Liver (tissue), 3 donors: ENCODE results near the gene ATP10A.

Experiments used
- CTCF ChIP-seq: fragments of 150-350 bp; IDR thresholded peaks from 2 replicates; pipeline ENCODE4 v1.5.1; 2017; ENCODE audit warnings: improper control_type of control experiment, low read depth, low read length; ENCODE audit not compliant: missing input control
- EGR1 ChIP-seq, 2 donors: IDR thresholded peaks; 2 replicates each; pipeline ENCODE4 v1.6.1; 2016 to 2018; ENCODE audit warnings: antibody characterized with exemption in 2 of 2, low read depth in 2 of 2
- FOXA1 ChIP-seq: IDR thresholded peaks from 2 replicates; pipeline ENCODE4 v1.6.1; 2016; ENCODE audit warnings: antibody characterized with exemption
- HNF4G ChIP-seq: IDR thresholded peaks from 2 replicates; pipeline ENCODE4 v1.6.1; 2016; ENCODE audit warnings: antibody characterized with exemption
- RAD21 ChIP-seq, 2 donors: IDR thresholded peaks; 2 replicates each; pipeline ENCODE4 v1.6.1; 2016; ENCODE audit warnings: antibody characterized with exemption in 2 of 2, mild to moderate bottlenecking in 2 of 2
- RXRA ChIP-seq, 2 donors: IDR thresholded peaks; 2 replicates each; pipeline ENCODE4 v1.6.1; 2017 to 2018; ENCODE audit warnings: antibody characterized with exemption in 2 of 2, mild to moderate bottlenecking in 1 of 2
- SP1 ChIP-seq: IDR thresholded peaks from 2 replicates; pipeline ENCODE4 v1.6.1; 2018; ENCODE audit warnings: antibody characterized with exemption, mild to moderate bottlenecking
- TAF1 ChIP-seq: conservative IDR thresholded peaks from 2 replicates; pipeline ENCODE4 v1.6.1; 2016; ENCODE audit warnings: antibody characterized with exemption, mild to moderate bottlenecking
- YY1 ChIP-seq: IDR thresholded peaks from 2 replicates; pipeline ENCODE4 v1.6.1; 2016; ENCODE audit warnings: antibody characterized with exemption, mild to moderate bottlenecking
- ZBTB33 ChIP-seq: IDR thresholded peaks from 2 replicates; pipeline ENCODE4 v1.6.1; 2016; ENCODE audit warnings: antibody characterized with exemption
- TF ChIP-seq, protein P1 (sequence below): IDR thresholded peaks from 2 replicates; pipeline ENCODE4 v1.6.1; 2016; ENCODE audit warnings: antibody characterized with exemption
- TF ChIP-seq, protein P2 (sequence below): IDR thresholded peaks from 2 replicates; pipeline ENCODE4 v1.6.1; 2016; ENCODE audit warnings: antibody characterized with exemption, mild to moderate bottlenecking
- TF ChIP-seq, protein P3 (sequence below): IDR thresholded peaks from 2 replicates; pipeline ENCODE4 v1.6.1; 2016; ENCODE audit warnings: antibody characterized with exemption
- donor health status: healthy.
- donor health status: healthy.

GRCh38 chr15:25852661-25853524, 10.2 kb downstream of the ATP10A start:
- TF ChIP-seq CTCF (no peak), HNF4G (no peak), TAF1 (no peak), FOXA1 (no peak), ZBTB33 (no peak), EGR1 (IDR thresholded peaks at IDR 0.05; ENCODE audit: low read depth in 2 of 2) (no peak), SP1 (no peak), RXRA (IDR thresholded peaks at IDR 0.05) (no peak), RAD21 (IDR thresholded peaks at IDR 0.05) (no peak), YY1 (no peak)
- TF ChIP-seq, protein P1, sequence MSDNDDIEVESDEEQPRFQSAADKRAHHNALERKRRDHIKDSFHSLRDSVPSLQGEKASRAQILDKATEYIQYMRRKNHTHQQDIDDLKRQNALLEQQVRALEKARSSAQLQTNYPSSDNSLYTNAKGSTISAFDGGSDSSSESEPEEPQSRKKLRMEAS = no peak
- TF ChIP-seq, protein P2, sequence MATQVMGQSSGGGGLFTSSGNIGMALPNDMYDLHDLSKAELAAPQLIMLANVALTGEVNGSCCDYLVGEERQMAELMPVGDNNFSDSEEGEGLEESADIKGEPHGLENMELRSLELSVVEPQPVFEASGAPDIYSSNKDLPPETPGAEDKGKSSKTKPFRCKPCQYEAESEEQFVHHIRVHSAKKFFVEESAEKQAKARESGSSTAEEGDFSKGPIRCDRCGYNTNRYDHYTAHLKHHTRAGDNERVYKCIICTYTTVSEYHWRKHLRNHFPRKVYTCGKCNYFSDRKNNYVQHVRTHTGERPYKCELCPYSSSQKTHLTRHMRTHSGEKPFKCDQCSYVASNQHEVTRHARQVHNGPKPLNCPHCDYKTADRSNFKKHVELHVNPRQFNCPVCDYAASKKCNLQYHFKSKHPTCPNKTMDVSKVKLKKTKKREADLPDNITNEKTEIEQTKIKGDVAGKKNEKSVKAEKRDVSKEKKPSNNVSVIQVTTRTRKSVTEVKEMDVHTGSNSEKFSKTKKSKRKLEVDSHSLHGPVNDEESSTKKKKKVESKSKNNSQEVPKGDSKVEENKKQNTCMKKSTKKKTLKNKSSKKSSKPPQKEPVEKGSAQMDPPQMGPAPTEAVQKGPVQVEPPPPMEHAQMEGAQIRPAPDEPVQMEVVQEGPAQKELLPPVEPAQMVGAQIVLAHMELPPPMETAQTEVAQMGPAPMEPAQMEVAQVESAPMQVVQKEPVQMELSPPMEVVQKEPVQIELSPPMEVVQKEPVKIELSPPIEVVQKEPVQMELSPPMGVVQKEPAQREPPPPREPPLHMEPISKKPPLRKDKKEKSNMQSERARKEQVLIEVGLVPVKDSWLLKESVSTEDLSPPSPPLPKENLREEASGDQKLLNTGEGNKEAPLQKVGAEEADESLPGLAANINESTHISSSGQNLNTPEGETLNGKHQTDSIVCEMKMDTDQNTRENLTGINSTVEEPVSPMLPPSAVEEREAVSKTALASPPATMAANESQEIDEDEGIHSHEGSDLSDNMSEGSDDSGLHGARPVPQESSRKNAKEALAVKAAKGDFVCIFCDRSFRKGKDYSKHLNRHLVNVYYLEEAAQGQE = no peak
- TF ChIP-seq, protein P3, sequence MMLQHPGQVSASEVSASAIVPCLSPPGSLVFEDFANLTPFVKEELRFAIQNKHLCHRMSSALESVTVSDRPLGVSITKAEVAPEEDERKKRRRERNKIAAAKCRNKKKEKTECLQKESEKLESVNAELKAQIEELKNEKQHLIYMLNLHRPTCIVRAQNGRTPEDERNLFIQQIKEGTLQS = no peak
